Type B pancreatic cell (in vitro differentiated cells): ENCODE results near the gene CRADD. TPM values are rescaled to one million over a fixed set of nuclear protein-coding genes. Genes with fewer than 3 reads are reported as not detected.
"Not testable (repeated sequence)": the region's sequence is repeated elsewhere in the genome, so short reads cannot be mapped to it uniquely, and the experiment has no call there.

Source experiments
- DNase-seq: peaks from one replicate; pipeline ENCODE4 v3.0.0; 2021; ENCODE audit warnings: mixed read lengths; ENCODE audit not compliant: unreplicated experiment; ENCODE audit errors: extremely low spot score
- H3K27ac Mint-ChIP-seq: 2 replicates; pipeline ENCODE4 v1.8.0; 2021; ENCODE audit warnings: mild to moderate bottlenecking, mixed read lengths
- H3K27me3 Mint-ChIP-seq: 2 replicates; pipeline ENCODE4 v1.8.0; 2021; ENCODE audit warnings: mixed read lengths
- H3K36me3 Mint-ChIP-seq: 2 replicates; pipeline ENCODE4 v1.8.0; 2021; ENCODE audit warnings: mixed read lengths
- H3K4me1 Mint-ChIP-seq: one replicate; pipeline ENCODE4 v1.8.0; 2021; ENCODE audit warnings: mixed read lengths; ENCODE audit not compliant: unreplicated experiment
- H3K4me3 Mint-ChIP-seq: 2 replicates; pipeline ENCODE4 v1.8.0; 2021; ENCODE audit warnings: mild to moderate bottlenecking, mixed read lengths
- H3K9me3 Mint-ChIP-seq: 2 replicates; pipeline ENCODE4 v1.8.0; 2021; ENCODE audit warnings: mixed read lengths
- CTCF ChIP-seq: fragments of 200-600 bp; sonication (generic); conservative IDR thresholded peaks from 2 replicates; pipeline ENCODE4 v1.5.0; 2021; ENCODE audit warnings: antibody characterized with exemption, mild to moderate bottlenecking
- total RNA-seq: library from RNA; stranded (reverse); gene quantifications from 2 replicates; pipeline ENCODE4 v1.2.1, GENCODE V29; 2021; ENCODE audit warnings: low replicate concordance

The CRADD gene
- total RNA-seq, 1 donor from 2014 or later = 8.1 TPM

GRCh38 chr12:93753285-93753684, 76.1 kb downstream of the CRADD start:
- DNase-seq = no peak
- peaks cover 11% of the 10 kb centered on the region for H3K36me3 Mint-ChIP-seq
- H3K4me1 Mint-ChIP-seq = peaks cover 19% of the 10 kb centered on the region
- H3K4me3 Mint-ChIP-seq = no peak overlapping the region
- H3K9me3 Mint-ChIP-seq = peaks cover 18% of the 10 kb centered on the region
- no peaks in the 10 kb centered on the region for H3K27me3 Mint-ChIP-seq
- no peak overlapping the region for H3K27ac Mint-ChIP-seq
- no peak for TF ChIP-seq CTCF

DNA sequence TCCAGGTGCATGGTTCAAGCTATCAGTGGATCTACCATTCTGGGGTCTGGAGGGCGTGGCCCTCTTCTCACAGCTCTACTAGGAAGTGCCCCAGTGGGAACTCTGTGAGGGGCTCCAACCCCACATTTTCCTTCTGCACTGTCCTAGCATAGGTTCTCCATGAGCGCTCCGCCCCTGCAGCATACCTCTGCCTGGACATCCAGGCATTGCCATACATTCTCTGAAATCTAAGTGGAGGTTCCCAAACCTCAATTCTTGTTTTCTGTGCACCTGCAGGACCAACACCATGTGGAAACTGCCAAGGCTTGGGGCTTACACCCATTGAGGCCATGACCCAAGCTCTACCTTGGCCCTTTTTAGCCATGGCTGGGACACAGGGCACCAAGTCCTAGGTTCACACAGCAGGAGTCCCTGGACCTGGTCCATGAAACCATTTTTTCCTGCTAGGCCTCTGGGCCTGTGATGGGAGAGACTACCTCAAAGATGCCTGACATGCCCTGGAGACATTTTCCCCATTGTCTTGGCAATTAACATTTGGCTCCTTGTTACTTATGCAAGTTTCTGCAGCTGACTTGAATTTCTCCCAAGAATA, 76.8 kb downstream of the CRADD start:
- no peak for DNase-seq
- H3K4me3 Mint-ChIP-seq = no peak overlapping the region
- peaks cover 18% of the 10 kb centered on the region for H3K4me1 Mint-ChIP-seq
- H3K9me3 Mint-ChIP-seq = peaks cover 18% of the 10 kb centered on the region
- H3K36me3 Mint-ChIP-seq = peaks cover 11% of the 10 kb centered on the region
- H3K27ac Mint-ChIP-seq = no peak overlapping the region
- H3K27me3 Mint-ChIP-seq = no peaks in the 10 kb centered on the region
- TF ChIP-seq CTCF = no peak

- H3K27ac Mint-ChIP-seq, H3K27me3 Mint-ChIP-seq: not testable (repeated sequence)
Observed at GRCh38 chr12:93754859-93755258, 77.7 kb downstream of the CRADD start.

DNA sequence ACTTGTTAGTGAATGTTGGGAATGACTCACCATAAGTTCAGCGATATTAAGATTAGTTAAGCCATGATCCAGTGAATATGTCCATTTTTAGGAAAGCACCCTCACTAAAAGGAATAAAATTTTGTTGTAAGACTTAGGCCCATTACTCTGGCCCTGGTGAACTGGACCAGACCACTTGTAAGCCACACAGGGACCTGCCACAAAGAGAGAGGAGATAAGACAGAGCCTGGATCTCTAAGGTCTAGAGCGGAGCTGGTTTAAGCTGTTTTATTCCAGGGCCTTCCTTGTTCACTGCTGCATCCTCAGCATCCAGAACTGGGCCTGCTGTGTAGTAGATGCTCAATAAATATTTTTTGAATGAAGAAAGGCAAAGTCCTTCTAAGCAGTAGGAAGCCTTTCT, 79.1 kb downstream of the CRADD start:
- TF ChIP-seq CTCF = no peak
- DNase-seq = no peak
- Mint-ChIP-seq H3K27ac (no peak overlapping the region), H3K27me3 (no peaks in the 10 kb centered on the region), H3K4me1 (peaks cover 25% of the 10 kb centered on the region), H3K4me3 (no peak overlapping the region), H3K36me3 (peaks cover 11% of the 10 kb centered on the region), H3K9me3 (peaks cover 18% of the 10 kb centered on the region)

More at GRCh38 chr12:93754859-93755258, 77.7 kb downstream of the CRADD start:
- H3K4me3 Mint-ChIP-seq, DNase-seq: not testable (repeated sequence)
- Mint-ChIP-seq H3K9me3 (peaks cover 18% of the 10 kb centered on the region), H3K36me3 (peaks cover 11% of the 10 kb centered on the region), H3K4me1 (peaks cover 21% of the 10 kb centered on the region)

DNA sequence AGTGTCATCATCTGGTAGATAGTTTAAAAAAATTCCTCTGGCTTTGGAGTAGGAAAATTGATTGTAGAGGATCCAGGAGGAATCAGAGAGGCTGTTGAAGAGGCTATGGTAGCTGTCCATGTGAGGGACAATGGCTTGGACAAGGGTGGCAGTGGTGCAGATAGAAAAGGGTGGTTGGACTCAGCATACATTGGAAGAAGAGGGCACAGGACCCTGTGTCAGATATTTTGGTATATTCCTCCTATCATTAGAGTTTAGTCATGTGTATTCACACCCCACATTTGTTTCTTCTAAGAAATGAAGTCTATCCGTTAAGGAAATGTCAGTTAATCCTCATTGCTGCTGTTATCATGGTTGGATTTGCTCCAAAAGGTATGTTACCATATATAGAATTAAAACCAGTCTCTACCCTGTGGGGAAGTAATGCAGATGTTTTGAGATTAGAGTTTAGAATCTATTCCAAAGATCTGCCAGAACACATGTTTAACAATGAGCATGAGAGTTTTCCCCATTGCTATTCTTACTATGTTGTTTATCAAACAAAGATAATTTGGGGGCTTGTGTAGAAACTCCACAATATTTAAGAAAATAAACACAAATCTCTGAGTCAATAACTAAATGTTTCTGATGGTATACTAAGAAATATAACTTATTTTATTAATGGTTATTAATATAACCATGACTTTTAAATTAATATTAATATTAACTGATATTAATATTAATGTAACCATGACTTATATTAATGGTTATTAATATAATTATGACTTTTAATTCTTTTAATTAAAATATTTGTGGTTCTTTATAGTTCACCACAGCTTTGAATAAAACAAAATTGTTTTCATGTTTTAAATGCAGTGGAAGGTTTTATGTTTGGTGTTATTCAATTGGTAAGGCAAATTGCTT, 80.9 kb downstream of the CRADD start:
- H3K27ac Mint-ChIP-seq = no peak overlapping the region
- H3K36me3 Mint-ChIP-seq = peaks cover 3% of the 10 kb centered on the region
- H3K27me3 Mint-ChIP-seq = no peaks in the 10 kb centered on the region
- no peak for TF ChIP-seq CTCF
- H3K9me3 Mint-ChIP-seq = peaks cover 9% of the 10 kb centered on the region
- no peak for DNase-seq
- peaks cover 40% of the 10 kb centered on the region for H3K4me1 Mint-ChIP-seq
- no peak overlapping the region for H3K4me3 Mint-ChIP-seq

GRCh38 chr12:93758801-93759373, 81.7 kb downstream of the CRADD start:
- Mint-ChIP-seq H3K4me1 (peaks cover 45% of the 10 kb centered on the region), H3K27ac (no peak overlapping the region), H3K27me3 (no peaks in the 10 kb centered on the region), H3K9me3 (peaks cover 5% of the 10 kb centered on the region), H3K36me3 (no peaks in the 10 kb centered on the region), H3K4me3 (peak overlapping the region; percentile 13)
- DNase-seq = no peak
- TF ChIP-seq CTCF = no peak
